HG03066 (cell line): ENCODE measurements around the gene CIAO2B.
"Not testable (repeated sequence)": the region's sequence is repeated elsewhere in the genome, so short reads cannot be mapped to it uniquely, and the experiment has no call there.

Experiments
- ATAC-seq: cut with Tn5 transposase; IDR thresholded peaks from one replicate; pipeline ENCODE4 v1.9.1; 2021; ENCODE audit warnings: low read depth; ENCODE audit not compliant: unreplicated experiment

Gene CIAO2B

DNA sequence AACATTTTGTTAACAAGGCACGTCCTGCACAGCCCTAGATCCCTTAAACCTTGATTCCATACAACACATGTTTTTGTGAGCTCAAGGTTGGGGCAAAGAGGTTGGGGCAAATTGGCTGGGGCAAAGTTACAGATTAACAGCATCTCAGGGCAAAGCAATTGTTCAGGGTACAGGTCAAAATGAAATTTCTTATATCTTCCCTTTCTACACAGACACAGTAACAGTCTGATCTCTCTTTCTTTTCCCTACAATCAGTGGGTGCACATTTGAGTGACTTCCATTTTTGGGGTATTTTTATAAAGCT lies 21.9 kb upstream of the CIAO2B start:
- not testable (repeated sequence) for ATAC-seq

DNA sequence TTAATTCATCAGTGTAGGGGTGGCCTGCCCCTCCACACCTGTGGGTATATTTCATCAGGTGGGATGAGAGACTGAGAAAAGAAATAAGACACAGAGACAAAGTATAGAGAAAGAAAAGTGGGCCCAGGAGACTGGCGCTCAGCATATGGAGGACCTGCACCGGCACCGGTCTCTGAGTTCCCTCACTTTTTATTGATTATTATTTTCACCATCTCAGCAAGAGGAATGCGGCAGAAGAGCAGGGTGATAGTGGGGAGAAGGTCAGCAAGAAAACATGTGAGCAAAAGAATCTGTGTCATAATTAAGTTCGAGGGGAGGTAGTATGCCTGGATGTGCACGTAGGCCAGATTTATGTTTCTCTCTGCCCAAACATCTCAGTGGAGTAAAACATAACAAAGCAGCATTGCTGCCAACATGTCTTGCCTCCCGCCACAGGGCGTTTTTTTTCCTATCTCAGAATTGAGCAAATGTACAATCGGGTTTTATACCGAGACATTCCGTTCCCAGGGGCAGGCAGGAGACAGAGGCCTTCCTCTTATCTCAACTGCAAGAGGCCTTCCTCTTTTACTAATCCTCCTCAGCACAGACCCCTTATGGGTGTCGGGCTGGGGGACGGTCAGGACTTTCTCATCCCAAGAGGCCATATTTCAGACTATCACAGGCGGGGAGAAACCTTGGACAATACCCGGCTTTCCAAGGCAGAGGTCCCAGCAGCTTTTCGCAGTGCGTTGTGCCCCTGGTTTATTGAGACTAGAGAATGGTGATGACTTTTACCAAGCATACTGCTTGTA lies 21.4 kb upstream of the CIAO2B start:
- ATAC-seq, result not testable (repeated sequence)

DNA sequence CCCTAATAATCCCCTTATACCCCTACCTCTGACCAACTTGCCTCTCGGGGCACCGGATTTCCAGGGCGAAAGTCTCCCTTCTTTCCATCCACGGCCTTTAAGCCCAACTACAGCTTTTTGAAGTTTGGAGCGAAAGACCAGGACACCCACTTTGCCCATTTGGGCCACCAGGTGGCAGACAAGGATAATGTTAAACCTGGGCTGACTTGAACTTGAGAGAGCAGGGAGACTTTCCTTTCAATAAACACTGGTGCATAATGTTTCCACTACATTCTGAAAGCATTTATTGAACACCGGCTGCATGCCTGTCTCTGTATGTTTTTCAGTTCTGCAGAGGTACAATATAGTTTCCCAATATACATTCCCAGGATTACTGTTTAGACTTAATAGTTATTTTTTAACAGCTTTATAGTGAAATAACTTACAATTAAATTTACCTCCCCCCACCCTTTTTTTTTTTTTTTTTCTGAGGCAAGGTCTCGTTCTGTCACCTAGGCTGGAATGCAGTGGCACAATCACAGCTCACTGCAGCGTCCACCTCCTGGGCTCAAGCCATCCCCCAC lies 20.0 kb upstream of the CIAO2B start:
- ATAC-seq, result no peak

DNA sequence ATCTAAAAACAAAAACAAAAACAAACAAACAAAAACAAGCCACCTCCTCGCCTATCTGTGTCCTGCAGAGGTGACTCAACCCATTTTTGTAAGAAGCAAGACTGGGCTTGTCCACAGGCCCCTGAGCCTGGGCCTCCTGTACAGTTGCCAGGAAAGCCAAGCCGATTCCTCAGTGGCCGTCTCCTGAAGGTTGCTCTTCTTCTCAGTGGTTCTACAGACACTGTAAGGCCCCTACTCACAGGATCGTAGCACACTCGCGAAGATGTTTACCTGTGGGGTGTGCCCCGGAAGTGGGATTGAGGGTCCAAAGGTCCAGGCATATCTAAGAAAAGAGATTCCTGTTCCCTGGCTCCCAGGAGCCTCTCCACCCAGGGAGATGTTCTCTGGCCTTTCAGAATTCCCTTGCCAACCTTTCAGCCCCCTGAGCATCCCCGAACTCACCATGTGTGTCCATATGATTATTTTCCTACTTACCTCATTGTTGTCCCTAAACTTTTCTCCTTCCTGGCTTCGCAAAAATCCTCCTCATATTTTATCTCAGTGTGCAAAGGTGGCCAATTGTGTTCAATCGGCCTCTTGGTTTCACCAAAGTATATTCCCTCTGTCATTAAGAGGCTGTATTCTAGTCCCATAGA lies 19.4 kb upstream of the CIAO2B start:
- ATAC-seq, result no peak

DNA sequence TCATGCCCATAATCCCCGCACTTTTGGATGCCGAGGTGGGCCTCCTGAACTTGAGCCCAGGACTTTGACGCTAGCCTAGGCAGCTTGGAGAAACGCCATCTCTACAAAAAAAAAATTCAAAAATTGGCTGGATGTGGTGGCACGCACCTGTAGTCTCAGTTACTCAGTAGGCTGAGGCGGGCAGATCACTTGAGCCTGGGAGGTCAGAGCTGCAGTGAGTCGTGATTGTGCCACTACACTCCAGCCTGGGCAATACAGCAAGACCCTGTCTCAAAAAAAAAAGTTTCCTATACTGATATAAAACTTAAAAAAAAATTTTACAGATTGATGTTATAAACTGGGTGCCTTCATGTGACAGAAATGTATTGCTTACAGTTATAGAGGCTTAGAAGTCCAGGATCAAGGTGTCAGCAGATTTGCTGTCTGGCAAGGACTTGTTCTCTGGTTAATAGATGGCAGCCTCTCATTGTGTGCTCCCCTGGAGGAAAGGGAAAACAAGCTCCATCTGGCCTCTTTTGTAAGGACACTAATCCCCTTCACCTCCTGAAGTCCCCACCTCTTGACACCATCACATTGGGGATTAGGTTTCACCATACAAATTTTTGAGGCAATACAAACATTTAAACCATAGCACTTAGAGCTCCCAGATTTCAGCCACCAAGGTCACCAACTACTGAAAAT lies 18.4 kb upstream of the CIAO2B start:
- ATAC-seq, result no peak

DNA sequence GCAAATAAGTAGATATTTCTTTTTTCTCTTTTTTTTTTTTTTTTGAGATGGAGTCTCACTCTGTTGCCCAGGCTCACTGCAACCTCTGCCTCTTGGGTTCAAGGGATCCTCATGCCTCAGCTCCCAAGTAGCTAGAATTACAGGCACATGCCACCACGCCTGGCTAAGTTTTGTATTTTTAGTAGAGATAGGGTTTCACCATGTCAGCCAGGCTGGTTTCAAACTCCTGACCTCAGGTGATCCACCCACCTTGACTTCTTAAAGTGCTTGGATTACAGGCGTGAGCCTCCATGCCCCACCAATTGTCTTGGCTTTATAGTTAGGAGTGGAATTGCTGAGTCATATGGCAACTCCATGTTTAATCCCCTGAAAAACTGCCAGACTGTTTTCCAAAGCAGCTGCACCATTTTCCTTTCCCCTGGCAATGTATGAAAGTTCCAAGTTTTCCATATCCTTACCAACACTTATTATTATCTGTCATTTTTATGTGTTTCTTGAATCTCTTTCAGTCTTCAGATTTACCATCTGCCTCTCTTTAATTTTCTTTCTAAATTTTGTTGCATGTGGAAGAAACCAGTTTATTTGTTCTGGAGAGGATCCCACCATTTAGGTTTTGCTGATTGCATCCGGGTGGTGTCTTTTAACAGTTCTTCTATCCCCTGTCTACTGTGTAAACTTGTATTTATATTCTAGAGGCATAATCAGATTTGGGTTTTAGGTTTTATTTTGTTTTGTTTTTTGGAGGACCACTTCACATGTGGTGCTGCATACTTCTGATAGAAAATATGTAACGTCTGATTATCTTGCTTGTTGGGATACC lies 17.0 kb upstream of the CIAO2B start:
- ATAC-seq, result no peak

DNA sequence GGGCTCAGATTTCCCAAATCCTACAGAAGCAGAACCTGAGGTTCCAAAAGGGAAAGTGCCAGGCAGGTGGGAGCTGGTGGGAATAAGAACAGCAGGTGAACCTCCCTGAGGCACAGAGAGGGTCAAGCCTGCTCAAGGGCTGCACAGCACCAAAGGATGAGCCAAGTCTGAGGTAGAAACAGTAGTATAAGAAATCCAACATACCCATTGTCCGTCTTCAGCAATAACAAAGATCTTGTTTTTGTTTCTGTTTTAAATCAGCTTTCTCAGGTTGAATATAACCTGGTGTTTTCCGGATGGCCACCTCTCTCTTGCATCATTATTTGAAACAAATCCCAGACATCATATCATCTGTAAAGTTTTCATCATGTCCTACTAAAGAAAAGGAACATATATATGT lies 16.2 kb upstream of the CIAO2B start:
- no peak for ATAC-seq

DNA sequence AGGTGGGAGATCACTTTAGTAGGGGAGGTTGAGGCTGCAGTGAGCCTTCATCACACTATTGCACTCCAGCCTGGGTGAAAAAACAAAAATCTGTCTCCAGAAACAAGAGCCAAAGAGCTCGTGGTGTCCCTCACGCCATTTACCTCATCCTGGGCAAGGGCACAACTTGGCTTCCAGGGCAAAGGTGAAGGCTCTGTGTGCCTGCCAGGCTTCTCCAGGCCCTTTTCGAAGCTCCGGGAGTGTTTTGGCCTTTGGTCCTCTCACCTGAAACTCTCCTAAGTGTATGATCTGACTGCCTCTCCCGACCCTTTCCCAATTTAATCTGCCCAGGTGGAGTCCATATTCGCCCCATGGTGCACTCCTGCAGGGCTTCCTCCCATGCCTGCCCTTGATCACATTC lies 15.3 kb upstream of the CIAO2B start:
- ATAC-seq, result no peak

DNA sequence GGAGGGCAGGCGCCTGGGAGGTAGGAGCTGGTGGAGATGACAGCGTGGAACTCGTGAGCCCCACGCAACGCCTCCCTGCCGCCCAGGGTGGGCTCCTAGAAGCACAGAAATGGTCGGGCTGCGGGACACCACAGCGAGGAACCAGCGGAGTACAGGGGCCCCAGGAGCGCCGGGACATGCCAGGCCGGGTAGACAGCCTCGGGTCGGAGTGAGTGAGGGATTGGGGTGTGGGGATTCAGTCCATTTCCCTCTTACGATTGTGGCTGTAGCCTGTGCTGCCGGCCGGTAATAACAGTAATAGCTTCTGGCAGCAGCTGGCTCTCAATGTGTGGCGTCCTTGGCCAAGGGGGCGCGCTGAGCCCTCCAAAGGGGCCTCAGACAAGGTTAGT lies 14.6 kb upstream of the CIAO2B start:
- ATAC-seq, result no peak

DNA sequence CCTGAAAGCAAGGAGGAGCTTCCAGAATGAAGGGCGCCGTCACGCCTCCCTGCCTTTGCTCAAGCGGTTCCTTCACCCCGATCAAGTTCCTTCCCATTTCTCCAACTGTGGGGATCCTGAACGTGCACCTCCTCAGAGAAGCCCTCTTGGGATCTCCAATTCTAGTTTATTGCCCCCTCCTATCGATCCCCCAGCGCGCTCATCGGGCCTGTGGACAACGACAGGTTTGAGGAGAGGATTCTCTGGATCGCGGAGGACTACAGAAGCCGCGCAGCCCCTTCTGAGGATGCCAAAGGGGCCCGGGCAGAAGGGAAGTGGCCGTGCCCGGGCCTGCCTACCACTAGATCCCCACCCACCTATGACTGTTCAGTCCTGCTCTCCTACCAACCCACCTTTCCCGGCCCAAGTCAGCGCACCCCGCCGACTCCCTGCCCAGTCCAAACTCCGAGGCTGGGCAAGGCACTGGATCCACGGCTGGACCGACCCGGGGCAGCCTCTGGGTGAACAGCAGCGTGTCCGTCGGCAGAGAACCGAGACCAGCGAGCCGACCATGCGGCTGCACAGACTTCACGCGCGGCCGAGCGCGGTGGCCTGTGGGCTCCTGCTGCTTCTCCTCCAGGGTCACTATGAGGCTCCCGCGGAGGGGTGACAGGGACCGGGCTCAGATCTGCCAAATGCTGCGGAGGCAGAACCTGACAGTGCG lies 14.1 kb upstream of the CIAO2B start:
- ATAC-seq, result no peak

DNA sequence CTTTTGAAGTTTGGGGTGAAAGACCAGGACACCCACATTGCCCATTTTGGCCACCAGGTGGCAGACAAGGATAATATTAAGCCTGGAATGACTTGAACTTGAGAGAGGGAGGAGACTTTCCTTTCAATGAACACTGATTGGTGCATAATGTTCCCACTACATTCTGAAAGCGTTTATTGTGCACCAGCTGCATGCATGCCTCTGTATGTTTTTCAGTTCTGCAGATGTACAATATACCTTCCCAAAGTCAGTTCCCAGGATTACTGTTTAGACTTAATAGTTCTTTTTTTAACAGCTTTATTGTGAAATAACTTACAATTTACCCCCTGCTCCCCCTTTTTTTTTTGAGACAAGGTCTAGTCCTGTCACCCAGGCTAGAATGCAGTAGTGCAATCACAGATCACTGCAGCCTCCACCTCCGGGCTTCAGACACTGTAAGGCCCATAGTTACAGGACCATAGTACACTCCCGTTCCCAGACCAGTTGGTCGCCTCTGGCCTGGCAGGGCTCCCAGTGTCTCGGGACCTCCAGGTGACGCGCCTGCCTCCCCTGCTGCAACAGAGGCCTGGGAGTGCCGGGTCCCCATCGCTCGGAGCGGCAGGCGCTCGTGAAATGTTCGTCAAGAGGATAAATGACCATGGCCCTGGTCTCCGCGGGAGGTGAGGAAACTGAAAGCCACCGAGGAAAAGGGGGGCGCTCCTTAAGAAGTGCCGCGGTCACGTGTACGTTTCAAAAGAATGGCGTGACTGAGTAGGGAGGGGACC lies 13.3 kb upstream of the CIAO2B start:
- ATAC-seq, result no peak

DNA sequence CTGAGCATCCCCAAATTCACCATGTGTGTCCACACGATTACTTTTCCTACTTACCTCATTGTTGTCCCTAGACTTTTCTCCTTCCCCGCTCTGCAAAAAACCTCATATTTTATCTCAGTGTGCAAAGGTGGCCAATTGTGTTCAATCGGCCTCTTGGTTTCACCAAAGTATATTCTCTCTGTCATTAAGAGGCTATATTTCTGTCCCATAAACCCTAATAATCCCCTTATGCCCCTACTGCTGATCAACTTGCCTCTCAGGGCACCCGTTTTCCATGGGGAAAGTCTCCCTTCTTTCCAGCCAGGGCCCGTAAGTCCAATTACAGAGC lies 12.7 kb upstream of the CIAO2B start:
- no peak for ATAC-seq

DNA sequence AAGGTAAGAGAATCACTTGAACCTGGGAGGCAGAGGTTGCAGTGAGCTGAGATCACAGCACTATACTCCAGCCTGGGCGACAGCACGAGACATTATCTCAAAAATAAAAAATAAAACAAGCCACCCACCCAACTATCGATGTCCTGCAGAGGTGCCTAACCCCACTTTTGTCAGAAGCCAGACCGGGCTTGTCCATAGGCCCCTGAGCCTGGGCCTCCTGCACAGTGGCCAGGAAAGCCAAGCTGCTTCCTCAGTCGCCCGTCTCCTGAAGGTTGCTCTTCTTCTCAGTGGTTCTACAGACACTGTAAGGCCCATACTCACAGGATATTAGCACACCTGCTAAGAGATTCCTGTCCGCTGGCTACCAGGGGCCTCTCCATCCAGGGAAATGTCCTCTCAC lies 12.3 kb upstream of the CIAO2B start:
- no peak for ATAC-seq

DNA sequence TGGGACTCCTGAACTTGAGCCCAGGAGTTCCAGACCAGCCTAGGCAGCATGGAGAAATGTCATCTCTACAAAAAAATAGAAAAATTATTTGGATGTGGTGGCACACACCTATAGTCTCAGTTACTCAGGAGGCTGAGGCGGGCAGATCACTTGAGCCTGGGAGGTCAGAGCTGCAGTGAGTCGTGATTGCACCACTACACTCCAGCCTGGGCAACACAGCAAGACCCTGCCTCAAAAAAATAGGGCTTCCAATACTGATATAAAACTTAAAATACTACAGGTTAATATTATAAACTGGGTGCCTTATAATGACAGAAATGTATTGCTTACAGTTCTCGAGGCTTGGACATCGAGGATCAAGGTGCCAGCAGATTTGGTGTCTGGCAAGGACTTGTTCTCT lies 11.7 kb upstream of the CIAO2B start:
- ATAC-seq, result no peak

DNA sequence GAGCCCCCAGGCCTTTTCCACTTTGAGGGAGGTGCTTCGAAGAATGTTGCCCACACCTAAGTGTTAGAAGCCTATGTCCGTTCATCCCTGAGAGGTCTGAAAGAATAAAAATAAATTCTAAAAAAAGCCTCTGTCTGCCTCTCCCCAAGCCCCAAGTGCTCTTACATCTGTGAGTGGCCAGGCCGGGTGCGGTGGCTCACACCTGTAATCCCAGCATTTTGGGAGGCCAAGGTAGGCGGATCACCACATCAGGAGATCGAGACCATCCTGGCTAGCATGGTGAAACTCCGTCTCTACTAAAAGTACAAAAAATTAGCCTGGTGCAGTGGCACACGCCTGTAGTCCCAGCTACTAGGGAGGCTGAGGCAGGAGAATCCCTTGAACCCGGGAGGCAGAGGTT lies 10.8 kb upstream of the CIAO2B start:
- not testable (repeated sequence) for ATAC-seq

DNA sequence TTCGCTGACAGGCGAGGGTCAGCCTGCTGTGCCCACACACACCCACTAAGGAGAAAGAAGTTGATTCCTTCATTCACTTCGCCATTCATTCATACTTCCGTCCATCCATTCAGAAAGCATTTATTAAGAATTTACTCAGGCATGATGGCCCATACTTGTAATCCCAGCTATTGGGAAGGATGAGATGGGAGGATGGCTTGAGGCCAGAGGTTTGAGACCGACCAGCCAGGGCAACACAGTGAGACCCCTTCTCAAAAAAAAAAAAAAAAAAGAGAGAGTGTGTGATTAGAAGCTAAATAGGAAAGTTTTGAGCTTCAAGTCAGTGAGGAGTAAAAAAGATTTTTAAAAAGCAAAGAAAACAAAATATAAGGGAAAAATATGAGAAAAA lies 9.8 kb upstream of the CIAO2B start:
- ATAC-seq, result no peak

DNA sequence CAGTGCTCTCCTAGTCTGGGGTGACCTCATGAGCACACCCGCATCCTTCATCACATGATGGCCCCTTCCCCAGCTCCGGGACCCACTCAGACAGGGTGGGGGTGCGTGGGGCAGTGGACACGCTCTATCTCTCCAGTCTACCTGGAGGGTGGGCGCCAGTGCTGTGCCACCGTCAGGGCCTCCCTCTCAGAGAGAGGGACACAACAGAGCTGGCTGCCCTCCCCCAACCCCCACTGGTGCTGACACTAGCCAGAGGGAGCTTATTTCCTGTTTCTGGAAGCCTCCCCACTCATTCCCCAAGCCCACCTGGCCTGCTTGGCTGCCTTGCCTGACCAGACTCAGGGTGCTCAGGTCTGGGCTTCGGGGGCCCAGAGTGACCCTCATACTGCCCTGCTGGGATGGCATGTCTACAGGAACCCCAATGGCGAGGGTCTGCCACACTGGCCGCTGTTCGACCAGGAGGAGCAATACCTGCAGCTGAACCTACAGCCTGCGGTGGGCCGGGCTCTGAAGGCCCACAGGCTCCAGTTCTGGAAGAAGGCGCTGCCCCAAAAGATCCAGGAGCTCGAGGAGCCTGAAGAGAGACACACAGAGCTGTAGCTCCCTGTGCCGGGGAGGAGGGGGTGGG lies 9.3 kb upstream of the CIAO2B start:
- ATAC-seq, result no peak

DNA sequence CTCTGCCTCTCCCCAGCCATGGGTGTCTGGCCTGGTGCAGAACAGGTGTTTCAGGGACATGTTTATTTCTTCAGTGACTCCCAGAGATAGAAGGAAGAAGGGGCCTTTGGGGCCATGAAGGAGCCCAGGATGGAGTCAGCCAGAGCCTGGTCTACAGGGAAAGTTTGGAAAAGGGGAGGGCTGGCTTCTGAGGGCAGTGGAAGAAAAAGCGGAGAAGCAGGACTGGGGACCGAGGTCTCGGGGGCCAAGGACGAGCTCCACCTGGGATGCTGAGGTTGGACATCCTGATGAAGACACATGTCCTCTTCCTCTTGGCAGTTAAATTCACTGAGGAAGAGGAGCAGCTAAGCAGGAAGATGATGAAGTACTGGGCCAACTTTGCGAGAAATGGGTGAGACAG lies 8.8 kb upstream of the CIAO2B start:
- no peak for ATAC-seq

DNA sequence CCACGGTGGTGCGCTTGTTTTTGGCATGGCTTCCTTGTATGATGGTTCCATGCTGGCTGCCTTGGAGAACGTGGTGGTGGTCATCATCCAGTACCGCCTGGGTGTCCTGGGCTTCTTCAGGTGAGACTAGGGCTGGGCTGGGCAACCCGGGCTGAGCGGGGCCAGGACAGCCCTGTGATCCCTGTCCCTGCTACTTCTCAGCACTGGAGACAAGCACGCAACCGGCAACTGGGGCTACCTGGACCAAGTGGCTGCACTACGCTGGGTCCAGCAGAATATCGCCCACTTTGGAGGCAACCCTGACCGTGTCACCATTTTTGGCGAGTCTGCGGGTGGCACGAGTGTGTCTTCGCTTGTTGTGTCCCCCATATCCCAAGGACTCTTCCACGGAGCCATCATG lies 6.0 kb upstream of the CIAO2B start:
- ATAC-seq, result no peak
